ENCODE results near the gene GALNT7. TPM values are rescaled to one million over a fixed set of nuclear protein-coding genes. Genes with fewer than 3 reads are reported as not detected.
"Not testable (repeated sequence)": the region's sequence is repeated elsewhere in the genome, so short reads cannot be mapped to it uniquely, and the experiment has no call there.

Gene GALNT7
- total and polyA plus RNA-seq, 4 donors = 9.3 to 32.7 (median 14.3) TPM

- H3K27me3 ChIP-seq (ENCODE audit: control insufficient read depth in 3 of 3, insufficient read depth in 3 of 3, low read length in 2 of 3) = no peaks in the 10 kb centered on the region
- H3K9me3 ChIP-seq (ENCODE audit: control insufficient read depth in 4 of 4, insufficient read depth in 3 of 4, low read length in 3 of 4) = no peaks in the 10 kb centered on the region
- H3K36me3 ChIP-seq (ENCODE audit: control insufficient read depth in 4 of 4, insufficient read depth in 4 of 4, low read length in 4 of 4) = no peaks in the 10 kb centered on the region
- no peak overlapping the region for H3K9ac ChIP-seq (ENCODE audit: insufficient read depth in 1 of 2, low read length in 2 of 2)
- 91 to 94% methylated on average over 2 of the region's 2 CpGs for WGBS, 2 donors
- DNase-seq (no peak), ATAC-seq (ENCODE audit: insufficient read depth, low FRiP score) (no peak)
- H3K4me1 ChIP-seq (ENCODE audit: control insufficient read depth in 5 of 5, insufficient read depth in 5 of 5, low read length in 5 of 5) = peaks cover 0 to 8% (median 0%) of the 10 kb centered on the region in 5 donors
- no peak for TF ChIP-seq CTCF (IDR thresholded peaks at IDR 0.05; ENCODE audit: control extremely low read depth, extremely low read depth)
- no peak overlapping the region for H3K27ac ChIP-seq (ENCODE audit: low read depth in 1 of 2, low read length in 1 of 2)
- H3K4me3 ChIP-seq = no peak overlapping the region
Measured at GRCh38 chr4:173217727-173218126, 49.1 kb downstream of the GALNT7 start.

GRCh38 chr4:173218411-173219125 lies 50.0 kb downstream of the GALNT7 start:
- no peak overlapping the region for H3K9ac ChIP-seq (ENCODE audit: insufficient read depth in 1 of 2, low read length in 2 of 2)
- no peak for DNase-seq
- H3K27me3 ChIP-seq (ENCODE audit: control insufficient read depth in 3 of 3, insufficient read depth in 3 of 3, low read length in 2 of 3) = no peaks in the 10 kb centered on the region

GRCh38 chr4:173219126-173219437 lies 50.5 kb downstream of the GALNT7 start:
- H3K9me3 ChIP-seq (ENCODE audit: control insufficient read depth in 4 of 4, insufficient read depth in 3 of 4, low read length in 3 of 4); H3K27ac ChIP-seq (ENCODE audit: low read depth in 1 of 2, low read length in 1 of 2); DNase-seq; H3K4me3 ChIP-seq; ATAC-seq (ENCODE audit: insufficient read depth, low FRiP score); H3K36me3 ChIP-seq (ENCODE audit: control insufficient read depth in 4 of 4, insufficient read depth in 4 of 4, low read length in 4 of 4); H3K27me3 ChIP-seq (ENCODE audit: control insufficient read depth in 3 of 3, insufficient read depth in 3 of 3, low read length in 2 of 3); H3K9ac ChIP-seq (ENCODE audit: insufficient read depth in 1 of 2, low read length in 2 of 2); H3K4me1 ChIP-seq (ENCODE audit: control insufficient read depth in 5 of 5, insufficient read depth in 5 of 5, low read length in 5 of 5): not testable (repeated sequence)
- 92 to 93% methylated on average over 4 of the region's 4 CpGs for WGBS, 2 donors

More at GRCh38 chr4:173218411-173219125, 50.0 kb downstream of the GALNT7 start:
- peaks cover 0 to 8% (median 0%) of the 10 kb centered on the region in 5 donors for H3K4me1 ChIP-seq (ENCODE audit: control insufficient read depth in 5 of 5, insufficient read depth in 5 of 5, low read length in 5 of 5)
- H3K9me3 ChIP-seq (ENCODE audit: control insufficient read depth in 4 of 4, insufficient read depth in 3 of 4, low read length in 3 of 4) = no peaks in the 10 kb centered on the region
- no peak overlapping the region for H3K27ac ChIP-seq (ENCODE audit: low read depth in 1 of 2, low read length in 1 of 2)
- H3K4me3 ChIP-seq = no peak overlapping the region
- no peaks in the 10 kb centered on the region for H3K36me3 ChIP-seq (ENCODE audit: control insufficient read depth in 4 of 4, insufficient read depth in 4 of 4, low read length in 4 of 4)
- no peak for ATAC-seq (ENCODE audit: insufficient read depth, low FRiP score)
- TF ChIP-seq CTCF (IDR thresholded peaks at IDR 0.05; ENCODE audit: control extremely low read depth, extremely low read depth) = no peak

- TF ChIP-seq CTCF (IDR thresholded peaks at IDR 0.05; ENCODE audit: control extremely low read depth, extremely low read depth) = no peak
- ATAC-seq (ENCODE audit: insufficient read depth, low FRiP score) = no peak
- 91 to 92% methylated on average over 3 of the region's 3 CpGs for WGBS, 2 donors
Measured at GRCh38 chr4:173223743-173224142, 55.1 kb downstream of the GALNT7 start.

More at GRCh38 chr4:173223743-173224142, 55.1 kb downstream of the GALNT7 start:
- no peak for DNase-seq
- H3K9ac ChIP-seq (ENCODE audit: insufficient read depth in 1 of 2, low read length in 2 of 2) = no peak overlapping the region
- no peaks in the 10 kb centered on the region for H3K4me1 ChIP-seq (ENCODE audit: control insufficient read depth in 5 of 5, insufficient read depth in 5 of 5, low read length in 5 of 5)
- no peak overlapping the region for H3K27ac ChIP-seq (ENCODE audit: low read depth in 1 of 2, low read length in 1 of 2)
- no peak overlapping the region for H3K4me3 ChIP-seq
- H3K9me3 ChIP-seq (ENCODE audit: control insufficient read depth in 4 of 4, insufficient read depth in 3 of 4, low read length in 3 of 4) = no peaks in the 10 kb centered on the region
- H3K36me3 ChIP-seq (ENCODE audit: control insufficient read depth in 4 of 4, insufficient read depth in 4 of 4, low read length in 4 of 4) = no peaks in the 10 kb centered on the region
- H3K27me3 ChIP-seq (ENCODE audit: control insufficient read depth in 3 of 3, insufficient read depth in 3 of 3, low read length in 2 of 3) = no peaks in the 10 kb centered on the region
